Right lobe of liver (tissue), 4 donors: Measurements from ENCODE around the gene STXBP2.

Source experiments
- POLR2A ChIP-seq: fragments of 450-650 bp; IDR thresholded peaks from one replicate; pipeline ENCODE4 v1.6.1; 2017; ENCODE audit warnings: antibody characterized with exemption, mild to moderate bottlenecking
- TF ChIP-seq, protein P1 (sequence below), 4 donors: fragments of 200-600 bp in 3 of 4; fragments of 450-650 bp in 1 of 4; IDR thresholded peaks; one replicate each; pipeline versions ENCODE4 v1.5.1 to v1.8.0; 2016 to 2022; ENCODE audit warnings: antibody characterized with exemption in 4 of 4, mild to moderate bottlenecking in 2 of 4
- donor health status: DM: no; HTN: no; CAD: no.
- donor health status: DM: no; HTN: no; CAD: no.
- donor health status: DM: no; HTN: yes; CAD: no.

DNA sequence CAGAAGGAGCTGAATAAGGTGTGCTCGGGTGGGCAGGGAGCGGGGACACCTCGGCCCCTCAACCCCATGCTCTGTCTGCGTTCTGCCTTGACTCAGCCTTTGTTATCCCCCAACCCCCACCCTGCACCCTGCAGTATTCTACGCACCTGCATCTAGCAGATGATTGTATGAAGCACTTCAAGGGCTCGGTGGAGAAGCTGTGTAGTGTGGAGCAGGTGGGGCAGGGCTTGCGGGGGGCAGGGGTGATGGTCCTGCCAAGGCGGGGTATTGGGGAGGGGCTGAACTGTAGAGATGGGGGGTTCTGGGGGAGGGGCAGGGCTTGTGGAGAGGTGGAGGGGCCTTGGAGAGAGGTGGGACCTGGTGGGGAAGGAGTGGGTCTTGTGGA, 6.1 kb downstream of the STXBP2 start:
- TF ChIP-seq, protein P1, sequence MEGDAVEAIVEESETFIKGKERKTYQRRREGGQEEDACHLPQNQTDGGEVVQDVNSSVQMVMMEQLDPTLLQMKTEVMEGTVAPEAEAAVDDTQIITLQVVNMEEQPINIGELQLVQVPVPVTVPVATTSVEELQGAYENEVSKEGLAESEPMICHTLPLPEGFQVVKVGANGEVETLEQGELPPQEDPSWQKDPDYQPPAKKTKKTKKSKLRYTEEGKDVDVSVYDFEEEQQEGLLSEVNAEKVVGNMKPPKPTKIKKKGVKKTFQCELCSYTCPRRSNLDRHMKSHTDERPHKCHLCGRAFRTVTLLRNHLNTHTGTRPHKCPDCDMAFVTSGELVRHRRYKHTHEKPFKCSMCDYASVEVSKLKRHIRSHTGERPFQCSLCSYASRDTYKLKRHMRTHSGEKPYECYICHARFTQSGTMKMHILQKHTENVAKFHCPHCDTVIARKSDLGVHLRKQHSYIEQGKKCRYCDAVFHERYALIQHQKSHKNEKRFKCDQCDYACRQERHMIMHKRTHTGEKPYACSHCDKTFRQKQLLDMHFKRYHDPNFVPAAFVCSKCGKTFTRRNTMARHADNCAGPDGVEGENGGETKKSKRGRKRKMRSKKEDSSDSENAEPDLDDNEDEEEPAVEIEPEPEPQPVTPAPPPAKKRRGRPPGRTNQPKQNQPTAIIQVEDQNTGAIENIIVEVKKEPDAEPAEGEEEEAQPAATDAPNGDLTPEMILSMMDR (IDR thresholded peaks at IDR 0.05) = no peak
- TF ChIP-seq POLR2A = no peak
